GM06990 (cell line): ENCODE data around the gene SYNE1.

ENCODE experiments used
- DNase-seq: peaks from one replicate; pipeline ENCODE4 v3.0.0-alpha.2; 2011; ENCODE audit not compliant: insufficient read length; ENCODE audit errors: extremely low read depth
- H3K27me3 ChIP-seq: replicated peaks from 2 replicates; pipeline ENCODE4 v1.6.0; 2011; ENCODE audit warnings: low read length; ENCODE audit not compliant: control insufficient read depth, insufficient read depth
- H3K36me3 ChIP-seq: 2 replicates; pipeline ENCODE4 v1.5.1; 2011; ENCODE audit warnings: low read length; ENCODE audit not compliant: control insufficient read depth, insufficient read depth
- H3K4me3 ChIP-seq: replicated peaks from 2 replicates; pipeline ENCODE4 v1.5.1; 2011; ENCODE audit warnings: low read depth, mild to moderate bottlenecking, control low read depth, low read length
- CTCF ChIP-seq: IDR thresholded peaks from 2 replicates; pipeline ENCODE4 v1.5.1; 2011; ENCODE audit warnings: low read length, control low read depth, mild to moderate bottlenecking, inconsistent platforms; ENCODE audit not compliant: insufficient read depth, poor library complexity, severe bottlenecking

The SYNE1 gene

GRCh38 chr6:152557502-152557901, 79.7 kb downstream of the SYNE1 start:
- H3K27me3 ChIP-seq, result no peaks in the 10 kb centered on the region
- no peak for TF ChIP-seq CTCF
- no peaks in the 10 kb centered on the region for H3K36me3 ChIP-seq
- no peak for DNase-seq
- no peak overlapping the region for H3K4me3 ChIP-seq

GRCh38 chr6:152554851-152555250, 82.3 kb downstream of the SYNE1 start:
- H3K36me3 ChIP-seq, result no peaks in the 10 kb centered on the region
- DNase-seq, result no peak
- no peak for TF ChIP-seq CTCF
- no peak overlapping the region for H3K4me3 ChIP-seq
- H3K27me3 ChIP-seq, result no peaks in the 10 kb centered on the region

GRCh38 chr6:152552616-152553209, 84.4 kb downstream of the SYNE1 start:
- H3K36me3 ChIP-seq, result no peaks in the 10 kb centered on the region
- TF ChIP-seq CTCF, result peak; percentile 83
- DNase-seq, result peak; percentile 20
- no peak overlapping the region for H3K4me3 ChIP-seq
- no peaks in the 10 kb centered on the region for H3K27me3 ChIP-seq

GRCh38 chr6:152543519-152543918, 93.6 kb downstream of the SYNE1 start:
- H3K36me3 ChIP-seq, result no peaks in the 10 kb centered on the region
- H3K27me3 ChIP-seq, result no peaks in the 10 kb centered on the region
- H3K4me3 ChIP-seq, result no peak overlapping the region
- DNase-seq, result no peak
- no peak for TF ChIP-seq CTCF

- TF ChIP-seq CTCF, result no peak
- H3K4me3 ChIP-seq, result no peak overlapping the region
- no peaks in the 10 kb centered on the region for H3K27me3 ChIP-seq
- no peak for DNase-seq
- H3K36me3 ChIP-seq, result no peaks in the 10 kb centered on the region
These were observed 96.8 kb downstream of the SYNE1 start for GRCh38 chr6:152540381-152540780.

GRCh38 chr6:152534541-152534940, 102.6 kb downstream of the SYNE1 start:
- Histone ChIP-seq H3K4me3 (no peak overlapping the region), H3K36me3 (no peaks in the 10 kb centered on the region), H3K27me3 (no peaks in the 10 kb centered on the region)
- no peak for DNase-seq
- no peak for TF ChIP-seq CTCF
